CD4-positive, alpha-beta T cell treated with Interferon gamma for 1 hour (primary cell): ENCODE measurements around the gene BBC3.
"Not testable (repeated sequence)": the region's sequence is repeated elsewhere in the genome, so short reads cannot be mapped to it uniquely, and the experiment has no call there.

Source experiments
- DNase-seq: peaks from one replicate; pipeline ENCODE4 v3.0.0-alpha.2; 2020

The BBC3 gene

GRCh38 chr19:47257411-47258169 lies 26.6 kb upstream of the BBC3 start:
- no peak for DNase-seq

DNA sequence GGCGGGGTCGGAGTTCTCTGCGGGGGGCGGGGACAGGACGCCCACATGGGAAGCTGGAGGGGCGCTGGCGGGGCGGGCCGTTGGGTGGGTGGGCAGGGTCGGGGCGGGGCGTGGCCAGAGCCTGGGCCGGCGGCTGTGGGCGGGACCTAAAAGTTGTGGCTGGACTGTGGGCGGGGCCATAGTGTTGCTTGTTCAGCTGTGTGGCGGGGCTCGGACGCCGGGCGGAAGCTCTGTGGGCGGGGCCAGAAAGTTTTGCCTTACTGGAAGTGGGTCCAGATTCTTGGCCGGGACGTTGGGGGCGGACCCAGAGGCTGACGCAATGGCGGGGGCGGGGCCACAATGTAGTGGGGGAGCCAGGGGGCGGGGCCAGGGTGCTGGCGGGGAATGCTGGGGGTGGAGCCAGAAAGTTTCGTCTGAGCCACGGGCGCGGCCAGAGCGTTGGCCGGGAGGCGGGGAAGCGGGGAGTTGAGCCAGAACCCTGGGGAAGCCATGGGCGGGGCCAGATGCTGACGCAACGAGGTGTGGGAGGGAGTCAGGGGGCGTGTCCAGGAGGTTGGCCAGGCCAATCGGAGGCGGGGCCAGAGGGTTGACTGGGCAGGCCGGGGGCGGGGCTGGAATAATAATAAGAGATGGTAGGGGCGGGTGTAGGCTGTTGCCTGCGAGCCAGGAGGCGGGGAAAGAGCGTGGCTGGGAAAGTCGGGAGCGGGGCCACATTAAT lies 25.9 kb upstream of the BBC3 start:
- peak; percentile 99 for DNase-seq

DNA sequence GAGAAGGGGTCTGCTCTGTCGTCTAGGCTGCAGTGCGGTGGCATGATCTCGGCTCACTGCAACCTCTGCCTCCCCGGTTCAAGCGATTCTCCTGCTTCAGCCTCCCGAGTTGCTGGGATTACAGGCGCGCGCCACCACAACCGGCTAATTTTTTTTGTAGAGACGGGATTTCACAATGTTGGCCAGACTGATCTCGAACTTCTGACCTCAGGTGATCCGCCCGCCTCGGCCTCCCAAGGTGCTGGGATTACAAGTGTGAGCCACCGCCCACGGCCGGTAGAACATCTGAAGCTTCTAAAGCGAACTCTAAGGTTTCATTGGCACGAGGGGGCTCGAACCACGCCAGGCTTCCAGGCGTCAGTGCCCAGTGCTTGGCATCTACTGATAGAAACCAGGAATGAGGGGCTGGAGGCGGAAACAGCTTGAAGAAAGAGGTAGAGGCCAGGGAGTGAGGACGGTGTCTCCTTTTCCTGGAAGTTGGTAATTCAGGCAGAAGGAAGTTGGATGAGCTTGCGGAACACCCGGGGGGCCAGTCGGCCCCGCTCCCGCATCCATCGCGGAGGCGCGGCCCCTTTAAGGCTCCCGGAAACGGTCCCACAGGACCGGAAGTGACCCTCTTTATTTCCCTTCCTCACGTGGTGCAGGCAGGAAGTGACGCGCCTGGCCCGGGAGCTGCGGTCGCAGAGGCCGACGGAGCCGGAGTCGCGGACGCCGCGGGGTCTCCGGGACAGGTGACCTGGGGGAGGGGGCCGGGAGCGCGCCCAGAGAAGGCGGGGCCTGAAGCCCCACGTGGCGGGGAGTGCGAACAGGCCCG lies 25.1 kb upstream of the BBC3 start, which contains the start of gene CCDC9:
TSS of gene CCDC9 (plus strand) at position 647 of the 814 bp plus-strand sequence. CDS start 1,876 bp downstream, outside the sequence.
- peak; percentile 96 for DNase-seq

DNA sequence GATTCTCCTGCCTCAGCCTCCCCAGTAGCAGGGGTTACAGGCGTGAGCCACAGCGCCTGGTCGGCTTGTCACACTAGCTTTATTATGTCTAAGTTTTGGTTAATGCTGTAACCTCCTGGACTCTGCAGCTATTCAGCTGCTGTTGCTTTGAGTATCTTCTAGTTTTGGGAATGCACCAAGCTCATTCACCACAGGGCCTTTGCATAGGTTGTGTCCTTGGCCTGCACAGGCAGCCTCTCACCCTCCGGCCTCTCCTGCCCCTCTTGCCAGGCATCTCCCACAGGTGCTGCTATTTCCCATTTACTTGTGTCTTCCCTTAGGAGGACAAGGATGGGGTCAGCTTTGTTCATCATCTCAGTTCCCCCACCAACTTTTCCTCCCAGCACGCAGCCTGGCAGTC lies 23.0 kb upstream of the BBC3 start:
- DNase-seq, result no peak

GRCh38 chr19:47253467-47253881 lies 22.5 kb upstream of the BBC3 start:
- no peak for DNase-seq

DNA sequence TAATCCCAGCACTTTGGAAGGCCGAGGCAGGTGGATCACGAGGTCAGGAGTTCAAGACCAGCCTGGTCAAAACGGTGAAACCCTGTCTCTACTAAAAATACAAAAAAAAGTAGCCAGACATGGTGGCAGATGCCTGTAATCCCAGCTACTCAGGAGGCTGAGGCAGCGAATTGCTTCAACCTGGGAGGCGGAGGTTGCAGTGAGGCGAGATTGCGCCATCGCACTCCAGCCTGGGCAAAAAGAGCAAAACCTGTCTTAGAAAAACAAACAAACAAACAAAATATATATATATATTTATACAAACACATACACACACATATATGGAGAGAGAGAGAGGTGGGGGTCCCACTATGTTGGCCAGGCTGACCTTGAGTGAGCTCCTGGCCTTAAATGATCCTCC lies 22.0 kb upstream of the BBC3 start:
- not testable (repeated sequence) for DNase-seq

DNA sequence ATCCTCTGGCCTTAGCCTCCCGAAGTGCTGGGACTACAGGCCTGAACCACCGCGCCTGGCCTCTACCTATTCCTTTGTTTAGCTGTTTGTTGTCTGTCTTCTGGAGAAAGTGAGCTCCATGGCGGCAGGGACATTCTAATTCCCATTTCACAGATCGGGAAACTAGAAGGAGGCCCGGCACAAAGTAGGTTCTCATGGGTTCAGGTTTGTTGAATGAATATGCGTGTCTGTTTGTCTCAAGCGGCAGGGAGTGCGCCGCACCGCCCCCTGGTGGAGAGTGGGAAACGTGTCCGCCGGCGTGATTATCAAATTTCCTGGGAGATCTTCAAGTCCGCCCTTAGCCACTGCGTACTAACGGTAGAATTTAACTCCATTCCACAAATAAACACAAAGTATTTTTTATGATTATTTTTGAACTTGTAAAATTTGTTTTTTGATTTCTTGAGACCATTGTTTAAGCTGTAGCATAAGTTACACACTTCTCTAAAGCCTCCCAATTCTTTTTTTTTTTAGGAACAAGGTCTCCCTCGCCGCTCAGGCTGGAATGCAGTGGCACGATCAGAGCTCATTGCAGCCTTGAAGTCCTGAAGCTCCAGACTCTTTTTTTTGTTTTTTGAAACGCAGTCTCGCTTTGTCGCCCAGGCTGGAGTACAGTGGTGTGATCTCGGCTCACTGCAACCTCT lies 16.4 kb upstream of the BBC3 start:
- peak; percentile 71 for DNase-seq

GRCh38 chr19:47243776-47244547 lies 13.0 kb upstream of the BBC3 start:
- peak; percentile 91 for DNase-seq

DNA sequence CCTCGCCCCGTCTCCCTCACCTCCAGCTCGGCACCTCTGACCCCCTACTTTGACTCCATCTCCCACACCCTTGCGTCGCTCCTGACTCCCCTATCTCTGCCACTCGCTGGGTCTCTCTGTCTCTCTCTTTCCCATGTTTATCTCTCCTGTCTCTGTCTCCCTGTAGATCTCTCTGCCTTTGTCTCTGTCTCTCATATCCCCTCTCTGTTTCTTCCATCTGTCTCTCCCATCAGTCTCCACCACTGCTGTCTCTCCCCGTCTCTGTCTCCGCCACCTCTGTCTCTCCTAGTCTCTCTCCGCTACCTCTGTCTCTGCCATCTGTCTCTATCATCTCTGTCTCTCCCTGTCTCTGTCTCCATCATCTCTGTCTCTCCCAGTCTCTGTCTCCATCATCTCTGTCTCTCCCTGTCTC lies 12.4 kb upstream of the BBC3 start:
- no peak for DNase-seq

DNA sequence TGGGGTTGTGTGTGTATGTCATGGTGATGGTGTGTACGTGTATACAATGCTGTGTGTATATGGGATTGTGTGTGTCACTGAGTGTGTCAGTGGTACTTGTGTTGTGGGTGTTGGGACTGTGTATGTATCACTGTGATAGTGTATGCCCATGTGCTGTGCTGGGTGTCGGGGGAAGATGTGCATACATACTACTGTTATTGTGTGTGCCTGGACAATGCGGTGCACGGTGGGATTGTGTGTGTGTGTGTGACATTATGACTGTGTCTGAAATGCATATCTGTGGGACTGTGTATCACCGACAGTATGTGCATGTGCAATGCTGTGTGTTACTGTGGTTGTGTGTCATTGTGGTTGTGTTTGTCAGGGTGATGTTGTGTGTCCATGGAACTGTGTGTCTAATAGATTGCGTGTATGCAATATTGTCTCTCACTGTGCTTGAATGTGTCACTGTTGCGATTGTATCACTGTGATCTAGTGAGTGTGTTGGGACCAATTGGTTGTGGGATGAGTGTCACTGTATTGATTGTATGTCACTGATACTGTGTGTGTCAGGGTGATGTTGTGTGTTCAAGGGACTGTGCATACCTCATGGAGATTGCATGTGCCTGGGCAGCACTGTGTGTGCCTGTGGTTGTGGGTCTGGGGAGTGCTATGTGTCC lies 11.0 kb upstream of the BBC3 start:
- DNase-seq, result no peak

DNA sequence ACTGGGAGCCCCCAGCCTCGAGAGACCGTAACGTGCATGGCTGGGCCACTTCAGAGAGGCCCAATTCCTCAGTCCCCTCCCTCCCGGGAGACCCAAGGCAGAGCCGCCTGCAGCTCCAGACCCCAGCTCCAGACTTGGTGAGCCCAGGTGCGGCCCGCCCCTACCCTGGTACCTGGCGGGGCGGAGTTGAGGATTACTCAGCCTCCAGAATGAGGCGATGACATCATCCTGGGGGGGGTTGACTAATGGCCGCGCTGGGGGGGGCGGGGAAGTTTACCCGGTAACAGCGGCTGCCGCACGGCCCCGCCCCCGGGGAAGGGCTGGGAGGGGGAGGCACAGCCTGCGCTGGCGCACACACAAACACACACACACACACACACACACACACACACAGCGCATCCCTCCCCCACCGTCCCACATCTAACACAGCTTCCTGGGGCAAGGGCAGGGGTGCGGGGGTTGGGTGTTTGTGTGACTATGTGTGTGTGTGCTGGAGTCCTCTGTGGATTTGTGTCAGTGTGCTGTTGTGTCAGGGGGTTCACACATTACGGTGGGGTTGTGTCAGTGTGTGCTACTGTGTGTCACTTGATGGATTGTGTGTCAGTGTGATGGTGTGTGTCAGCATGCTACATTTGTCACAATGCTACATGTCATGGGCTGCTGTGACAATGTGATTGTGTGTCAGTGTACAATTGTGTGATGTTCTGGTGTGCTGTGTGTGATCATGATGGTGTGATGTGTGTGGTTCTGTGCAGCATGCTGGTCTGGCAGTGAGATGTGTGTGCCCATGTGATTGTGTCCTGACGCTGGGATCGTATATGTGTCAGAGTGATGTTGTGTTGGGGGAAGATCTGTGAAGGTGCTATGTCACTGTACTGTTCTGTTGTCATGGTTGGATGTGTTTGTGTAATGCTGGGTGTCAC lies 10.3 kb upstream of the BBC3 start:
- peak; percentile 91 for DNase-seq

DNA sequence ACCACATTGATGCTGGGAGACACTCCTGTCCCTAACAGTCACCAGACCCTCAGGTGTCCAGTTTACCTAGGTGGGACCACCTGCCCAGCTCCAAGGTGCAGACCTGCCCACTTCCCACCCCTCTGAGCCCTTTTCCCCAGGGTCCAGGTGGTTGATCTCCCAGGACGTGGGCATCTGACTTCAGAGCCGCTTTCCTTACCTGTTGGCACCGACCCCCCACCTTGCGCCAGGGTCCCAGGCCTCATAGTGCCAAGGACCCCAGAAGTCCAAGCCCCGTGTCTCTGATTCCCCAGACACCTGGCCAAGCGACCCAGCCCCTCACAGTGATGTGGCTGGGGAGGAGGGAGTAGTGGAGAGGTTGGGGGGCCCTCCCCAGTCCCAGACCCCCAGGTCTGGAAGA lies 9.6 kb upstream of the BBC3 start:
- no peak for DNase-seq

DNA sequence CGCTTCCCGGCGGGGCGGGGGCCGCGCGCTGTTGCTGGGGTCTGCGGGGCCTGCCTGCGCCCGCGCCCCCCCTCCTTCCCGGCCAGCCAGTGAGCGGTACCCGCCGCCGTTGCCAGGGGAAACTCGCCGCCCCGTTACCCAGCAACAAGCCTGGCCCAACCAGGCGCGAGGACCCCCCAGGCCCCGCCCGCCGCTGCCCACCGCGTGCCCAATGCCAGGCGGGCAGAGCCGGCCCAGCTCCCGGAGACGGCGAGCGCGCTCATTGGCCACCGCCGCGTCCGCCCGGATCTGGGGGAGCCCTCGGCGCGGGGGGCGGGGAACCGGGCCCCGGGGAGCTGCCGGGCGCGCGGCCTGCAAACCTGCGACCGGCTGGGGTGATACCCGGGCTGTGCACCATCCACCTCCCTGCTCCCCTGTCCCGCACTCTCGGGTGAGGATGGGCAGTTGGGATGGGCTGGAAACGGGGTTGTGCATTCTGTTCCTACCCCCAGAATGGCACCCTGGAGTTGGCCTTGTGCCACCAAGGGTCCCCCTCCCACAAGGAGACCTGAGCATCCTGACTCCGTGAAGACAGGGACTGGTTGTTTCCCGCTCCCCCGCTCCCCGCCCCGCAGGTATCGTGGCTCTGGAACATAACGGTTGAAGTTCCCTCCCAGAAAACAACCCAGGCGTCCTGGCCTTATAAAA lies 8.8 kb upstream of the BBC3 start:
- DNase-seq, result peak; percentile 81

GRCh38 chr19:47239152-47239551 lies 8.2 kb upstream of the BBC3 start:
- DNase-seq, result no peak

- DNase-seq, result no peak
Measured at GRCh38 chr19:47236072-47236675, 5.2 kb upstream of the BBC3 start.

DNA sequence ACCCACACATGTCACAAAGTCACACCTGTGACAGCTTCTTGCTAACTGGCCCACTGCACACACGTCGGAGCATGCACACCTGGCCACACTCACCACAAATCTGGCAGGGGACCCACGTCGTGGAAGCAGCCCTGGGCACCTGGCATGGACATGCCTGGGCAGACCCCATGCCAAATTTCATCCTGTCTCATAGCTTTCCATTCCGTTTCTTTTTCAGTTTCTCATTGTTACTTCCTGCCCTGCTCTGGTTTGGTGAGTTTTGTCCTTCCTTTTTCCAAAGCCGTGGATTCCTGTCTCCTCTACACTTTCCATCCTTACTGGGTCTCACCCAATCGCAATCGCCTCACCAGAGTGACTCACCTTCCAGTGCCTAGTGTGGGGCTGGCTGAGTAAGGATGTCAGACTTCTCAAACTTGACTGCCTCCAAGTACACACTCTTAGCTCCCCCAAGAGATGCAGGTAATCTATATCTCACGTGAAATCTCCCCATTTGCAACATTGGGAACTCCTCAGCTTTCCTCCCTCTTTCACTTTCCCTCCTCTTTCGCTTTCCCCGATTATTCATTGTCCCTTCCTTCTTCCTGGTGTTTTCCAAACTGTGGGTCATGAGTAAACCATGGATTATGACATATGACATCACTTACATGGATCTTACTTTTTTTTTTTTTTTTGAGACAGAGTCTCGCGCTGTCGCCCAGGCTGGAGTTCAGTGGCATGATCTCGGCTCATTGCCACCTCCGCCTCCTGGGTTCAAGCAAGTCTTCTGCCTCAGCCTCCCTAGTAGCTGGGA lies 1.6 kb upstream of the BBC3 start:
- DNase-seq, result peak; percentile 14

- peak; percentile 94 for DNase-seq
Measured at GRCh38 chr19:47231215-47232054, 436 bp upstream of the BBC3 start.
